Loucy (cell line): ENCODE measurements around the gene DLX6.

Experiments used
- EZH2phosphoT487 ChIP-seq: fragments of 200-600 bp; IDR thresholded peaks from 2 replicates; pipeline ENCODE4 v1.6.1; 2018; ENCODE audit warnings: antibody characterized with exemption, mild to moderate bottlenecking, moderate library complexity, borderline replicate concordance
- TF ChIP-seq, protein P1 (sequence below): fragments of 200-600 bp; sonication (generic); conservative IDR thresholded peaks from 2 replicates; pipeline ENCODE4 v1.5.1; 2014; ENCODE audit warnings: mild to moderate bottlenecking, antibody characterized with exemption, low read length

DNA sequence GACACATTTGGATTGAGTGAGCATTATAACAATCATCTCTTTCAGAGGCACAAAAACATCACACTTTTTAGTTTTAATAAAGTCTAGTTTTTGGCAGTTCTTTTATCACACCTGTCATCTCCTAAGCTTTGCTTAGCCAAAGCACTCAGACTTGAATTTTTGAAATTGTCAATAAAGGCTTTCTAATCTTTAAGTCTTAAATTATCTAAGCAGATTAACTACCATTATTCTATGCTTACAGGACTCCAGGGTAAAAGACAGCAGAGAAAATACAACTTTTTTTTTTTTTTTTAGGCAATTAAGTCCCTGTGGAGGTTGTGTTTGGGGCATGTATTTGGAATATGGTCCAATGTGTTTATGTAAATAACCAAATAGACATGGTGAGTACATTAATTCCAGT lies 17.6 kb upstream of the DLX6 start:
- TF ChIP-seq, protein P1, sequence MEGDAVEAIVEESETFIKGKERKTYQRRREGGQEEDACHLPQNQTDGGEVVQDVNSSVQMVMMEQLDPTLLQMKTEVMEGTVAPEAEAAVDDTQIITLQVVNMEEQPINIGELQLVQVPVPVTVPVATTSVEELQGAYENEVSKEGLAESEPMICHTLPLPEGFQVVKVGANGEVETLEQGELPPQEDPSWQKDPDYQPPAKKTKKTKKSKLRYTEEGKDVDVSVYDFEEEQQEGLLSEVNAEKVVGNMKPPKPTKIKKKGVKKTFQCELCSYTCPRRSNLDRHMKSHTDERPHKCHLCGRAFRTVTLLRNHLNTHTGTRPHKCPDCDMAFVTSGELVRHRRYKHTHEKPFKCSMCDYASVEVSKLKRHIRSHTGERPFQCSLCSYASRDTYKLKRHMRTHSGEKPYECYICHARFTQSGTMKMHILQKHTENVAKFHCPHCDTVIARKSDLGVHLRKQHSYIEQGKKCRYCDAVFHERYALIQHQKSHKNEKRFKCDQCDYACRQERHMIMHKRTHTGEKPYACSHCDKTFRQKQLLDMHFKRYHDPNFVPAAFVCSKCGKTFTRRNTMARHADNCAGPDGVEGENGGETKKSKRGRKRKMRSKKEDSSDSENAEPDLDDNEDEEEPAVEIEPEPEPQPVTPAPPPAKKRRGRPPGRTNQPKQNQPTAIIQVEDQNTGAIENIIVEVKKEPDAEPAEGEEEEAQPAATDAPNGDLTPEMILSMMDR: no peak
- no peak for TF ChIP-seq EZH2phosphoT487
